KMS-11 (cell line): Measurements from ENCODE around the gene PDE11A.

ENCODE experiments used
- H2AFZ ChIP-seq: fragments of 200-600 bp; sonication (generic); 2 replicates; pipeline ENCODE4 v1.6.1; 2016; ENCODE audit warnings: antibody characterized with exemption, mixed run types, low read depth
- H3K27ac ChIP-seq: fragments of 200-600 bp; sonication (generic); 2 replicates; pipeline ENCODE4 v1.6.1; 2016; ENCODE audit warnings: mild to moderate bottlenecking, mixed run types
- H3K27me3 ChIP-seq: fragments of 200-600 bp; sonication (generic); 2 replicates; pipeline ENCODE4 v1.6.1; 2017; ENCODE audit warnings: mild to moderate bottlenecking, low read depth, mixed run types, moderate library complexity; ENCODE audit not compliant: insufficient read depth
- H3K36me3 ChIP-seq: fragments of 200-600 bp; sonication (generic); 2 replicates; pipeline ENCODE4 v1.6.1; 2017; ENCODE audit warnings: mild to moderate bottlenecking, mixed run types; ENCODE audit not compliant: insufficient read depth
- H3K4me1 ChIP-seq: fragments of 200-600 bp; sonication (generic); 2 replicates; pipeline ENCODE4 v1.6.1; 2016; ENCODE audit warnings: mild to moderate bottlenecking, low read depth, mixed run types; ENCODE audit not compliant: poor library complexity, severe bottlenecking
- H3K4me2 ChIP-seq: fragments of 200-600 bp; sonication (generic); 2 replicates; pipeline ENCODE4 v1.7.0; 2016; ENCODE audit warnings: mild to moderate bottlenecking, mixed run types
- H3K4me3 ChIP-seq: fragments of 200-600 bp; sonication (generic); IDR thresholded peaks from 2 replicates; pipeline ENCODE4 v1.6.1; 2017; ENCODE audit warnings: low read depth, low read length, mixed read lengths; ENCODE audit not compliant: insufficient read depth
- H3K79me2 ChIP-seq: fragments of 200-600 bp; sonication (generic); 2 replicates; pipeline ENCODE4 v1.6.1; 2016; ENCODE audit warnings: low read depth, mixed run types; ENCODE audit not compliant: insufficient read depth
- H3K9ac ChIP-seq: fragments of 200-600 bp; sonication (generic); 2 replicates; pipeline ENCODE4 v1.6.1; 2016; ENCODE audit warnings: mild to moderate bottlenecking, mixed run types
- H4K20me1 ChIP-seq: fragments of 200-600 bp; sonication (generic); 2 replicates; pipeline ENCODE4 v1.6.1; 2016; ENCODE audit warnings: mild to moderate bottlenecking, mixed run types; ENCODE audit not compliant: insufficient read depth
- CTCF ChIP-seq: fragments of 200-600 bp; sonication (generic); conservative IDR thresholded peaks from 2 replicates; pipeline ENCODE4 v1.6.1; 2017; ENCODE audit warnings: low read depth, mild to moderate bottlenecking, antibody characterized with exemption, low read length, moderate library complexity, mixed read lengths

The PDE11A gene

GRCh38 chr2:177667626-177668025, 405.0 kb downstream of the PDE11A start:
- Histone ChIP-seq H4K20me1 (no peaks in the 10 kb centered on the region), H3K27me3 (no peaks in the 10 kb centered on the region), H2AFZ (no peak overlapping the region), H3K9ac (no peak overlapping the region), H3K36me3 (no peaks in the 10 kb centered on the region), H3K4me3 (no peak overlapping the region), H3K4me1 (peaks cover 35% of the 10 kb centered on the region), H3K79me2 (no peaks in the 10 kb centered on the region), H3K4me2 (no peak overlapping the region), H3K27ac (no peak overlapping the region)
- no peak for TF ChIP-seq CTCF

DNA sequence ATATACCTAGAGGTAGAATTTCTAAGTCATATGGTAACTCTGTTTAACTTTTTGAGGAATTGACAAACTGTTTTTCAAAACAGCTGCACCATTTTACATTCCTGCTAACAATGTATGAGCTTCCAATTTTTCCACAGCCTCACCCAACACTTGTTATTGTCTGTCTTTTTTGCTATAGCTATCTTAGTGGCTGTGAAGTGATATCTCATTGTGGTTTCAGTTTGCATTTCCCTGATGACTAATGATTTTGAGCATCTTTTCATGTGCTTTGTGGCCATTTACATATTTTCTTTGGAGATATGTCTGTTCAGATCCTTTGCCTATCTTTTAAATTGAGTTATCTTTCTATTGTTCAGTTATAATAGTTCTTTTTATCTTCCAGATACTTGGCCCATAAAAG, 406.2 kb downstream of the PDE11A start:
- Histone ChIP-seq H3K27ac (peak overlapping the region; percentile 18; the same call in 1 of the 2 replicates), H4K20me1 (no peaks in the 10 kb centered on the region), H2AFZ (no peak overlapping the region), H3K27me3 (no peaks in the 10 kb centered on the region), H3K4me2 (peak overlapping the region; percentile 9; the same call in 1 of the 2 replicates), H3K9ac (no peak overlapping the region), H3K79me2 (no peaks in the 10 kb centered on the region), H3K36me3 (no peaks in the 10 kb centered on the region), H3K4me3 (no peak overlapping the region), H3K4me1 (peaks cover 30% of the 10 kb centered on the region)
- no peak for TF ChIP-seq CTCF

DNA sequence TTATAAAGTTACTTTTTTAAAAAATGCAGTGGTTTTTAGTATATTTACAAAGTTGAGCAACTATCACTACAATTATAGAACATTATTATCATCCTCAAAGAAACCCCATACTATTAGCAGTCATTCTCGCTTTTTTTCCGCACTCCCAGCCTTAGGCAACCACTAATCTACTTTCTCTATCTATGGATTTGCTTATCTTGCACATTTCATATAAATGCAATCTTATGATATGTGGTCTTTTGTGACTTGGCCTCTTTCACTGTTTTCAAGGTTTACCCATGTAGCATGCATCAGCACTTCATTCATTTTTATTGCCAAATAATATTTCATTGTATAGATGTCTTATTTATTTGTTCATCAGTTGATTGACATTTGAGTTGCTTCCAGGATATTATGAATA, 406.6 kb downstream of the PDE11A start:
- H3K4me2 ChIP-seq, result peak overlapping the region; percentile 9; the same call in 1 of the 2 replicates
- H3K27me3 ChIP-seq, result no peaks in the 10 kb centered on the region
- no peak overlapping the region for H2AFZ ChIP-seq
- peaks cover 25% of the 10 kb centered on the region for H3K4me1 ChIP-seq
- TF ChIP-seq CTCF, result no peak
- H3K27ac ChIP-seq, result peak overlapping the region; percentile 18; the same call in 1 of the 2 replicates
- no peaks in the 10 kb centered on the region for H3K79me2 ChIP-seq
- no peaks in the 10 kb centered on the region for H4K20me1 ChIP-seq
- no peaks in the 10 kb centered on the region for H3K36me3 ChIP-seq
- no peak overlapping the region for H3K9ac ChIP-seq
- H3K4me3 ChIP-seq, result no peak overlapping the region

GRCh38 chr2:177665328-177665727, 407.2 kb downstream of the PDE11A start:
- no peaks in the 10 kb centered on the region for H3K79me2 ChIP-seq
- H3K36me3 ChIP-seq, result no peaks in the 10 kb centered on the region
- H2AFZ ChIP-seq, result no peak overlapping the region
- H3K9ac ChIP-seq, result no peak overlapping the region
- no peak for TF ChIP-seq CTCF
- H3K4me1 ChIP-seq, result peaks cover 24% of the 10 kb centered on the region
- no peak overlapping the region for H3K27ac ChIP-seq
- no peak overlapping the region for H3K4me2 ChIP-seq
- no peaks in the 10 kb centered on the region for H4K20me1 ChIP-seq
- no peaks in the 10 kb centered on the region for H3K27me3 ChIP-seq
- no peak overlapping the region for H3K4me3 ChIP-seq
